ENCODE results near the gene SMCO1.
"Not testable (repeated sequence)": the region's sequence is repeated elsewhere in the genome, so short reads cannot be mapped to it uniquely, and the experiment has no call there.

SMCO1 gene

DNA sequence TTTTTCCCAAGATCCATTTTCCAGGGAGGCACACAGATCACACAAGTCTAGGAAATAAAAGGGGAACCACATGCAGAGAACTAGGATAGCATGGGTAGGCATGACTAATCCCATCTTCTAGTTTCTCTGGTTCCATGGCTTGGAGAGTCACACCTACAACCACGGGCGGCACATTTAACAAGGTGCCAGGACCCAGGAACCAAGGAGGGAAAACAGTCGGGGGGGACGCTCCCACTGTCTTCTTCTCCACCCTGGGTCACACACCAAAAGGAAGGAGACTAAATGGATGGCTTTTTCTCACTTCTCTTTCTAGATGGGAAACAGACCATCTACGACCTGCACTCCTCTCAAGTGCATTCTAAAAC lies 4.6 kb upstream of the SMCO1 start:
- DNase-seq = no peak

DNA sequence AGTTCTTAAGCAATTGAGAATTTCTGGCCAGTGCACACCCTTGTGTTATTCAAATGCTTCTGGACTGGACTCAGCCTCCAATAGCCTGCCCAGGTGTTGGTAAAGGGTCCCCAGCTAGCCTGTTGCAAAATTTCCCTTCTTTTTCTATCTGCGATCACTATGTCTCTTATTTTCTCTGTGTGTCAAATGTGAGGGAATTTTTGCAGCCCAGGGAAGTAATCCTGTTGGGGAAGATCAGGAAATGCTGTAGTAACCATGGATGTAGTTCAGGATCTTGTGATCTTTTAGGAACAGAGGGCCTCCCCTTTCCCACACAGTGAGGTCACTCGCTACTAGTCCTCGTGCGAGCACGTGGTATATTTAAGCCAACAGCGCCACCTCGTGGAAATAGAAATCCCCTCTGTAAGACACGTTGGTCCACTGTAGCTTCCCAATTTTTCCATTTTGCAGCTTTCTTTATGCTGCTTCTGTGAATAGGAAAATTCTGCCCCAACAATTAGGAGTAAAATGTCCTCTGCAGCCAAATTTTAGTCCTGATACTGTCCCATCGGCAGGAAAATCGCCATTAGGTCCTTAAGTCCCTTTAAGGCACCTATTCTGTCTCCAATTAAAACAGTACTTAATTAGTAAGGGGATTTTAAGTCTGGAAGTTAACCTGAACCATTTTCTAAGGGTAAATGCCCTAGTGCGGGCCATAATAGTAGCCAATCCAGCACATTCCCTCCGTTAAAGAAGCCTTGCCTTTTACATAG lies 4.0 kb upstream of the SMCO1 start:
- peak; percentile 50 for DNase-seq

- no peak for DNase-seq
Measured at GRCh38 chr3:196517919-196518318, 2.8 kb upstream of the SMCO1 start.

GRCh38 chr3:196517162-196517800 lies 2.1 kb upstream of the SMCO1 start:
- DNase-seq = no peak

DNA sequence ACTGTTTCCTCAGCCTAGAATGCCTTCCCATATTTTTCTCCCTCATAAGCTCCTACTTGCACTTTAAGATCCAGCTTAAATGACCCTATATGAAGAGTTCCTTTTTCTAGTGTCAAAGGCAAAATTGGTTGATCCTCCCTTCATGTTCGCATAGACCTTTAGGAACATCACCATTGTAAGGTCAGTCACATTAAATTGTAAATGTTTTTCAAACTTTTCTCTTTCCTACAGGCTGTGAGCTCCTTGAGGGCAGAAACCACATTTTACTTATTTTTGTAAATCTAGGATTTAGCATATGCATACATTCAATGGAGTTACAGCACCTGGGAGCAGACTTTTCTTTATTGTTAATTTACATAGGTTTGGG lies 813 bp downstream of the SMCO1 start:
- no peak for DNase-seq

- no peak for DNase-seq
Measured at GRCh38 chr3:196513697-196514349, 1.3 kb downstream of the SMCO1 start.

- not testable (repeated sequence) for DNase-seq
Measured at GRCh38 chr3:196511646-196512425, 3.3 kb downstream of the SMCO1 start.

GRCh38 chr3:196511108-196511507 lies 4.0 kb downstream of the SMCO1 start:
- DNase-seq = not testable (repeated sequence)

- no peak for DNase-seq
Measured at GRCh38 chr3:196506687-196507086, 8.5 kb downstream of the SMCO1 start.

GRCh38 chr3:196504556-196504955 lies 10.6 kb downstream of the SMCO1 start:
- no peak for DNase-seq

- not testable (repeated sequence) for DNase-seq
Measured at GRCh38 chr3:196504077-196504398, 11.1 kb downstream of the SMCO1 start.

DNA sequence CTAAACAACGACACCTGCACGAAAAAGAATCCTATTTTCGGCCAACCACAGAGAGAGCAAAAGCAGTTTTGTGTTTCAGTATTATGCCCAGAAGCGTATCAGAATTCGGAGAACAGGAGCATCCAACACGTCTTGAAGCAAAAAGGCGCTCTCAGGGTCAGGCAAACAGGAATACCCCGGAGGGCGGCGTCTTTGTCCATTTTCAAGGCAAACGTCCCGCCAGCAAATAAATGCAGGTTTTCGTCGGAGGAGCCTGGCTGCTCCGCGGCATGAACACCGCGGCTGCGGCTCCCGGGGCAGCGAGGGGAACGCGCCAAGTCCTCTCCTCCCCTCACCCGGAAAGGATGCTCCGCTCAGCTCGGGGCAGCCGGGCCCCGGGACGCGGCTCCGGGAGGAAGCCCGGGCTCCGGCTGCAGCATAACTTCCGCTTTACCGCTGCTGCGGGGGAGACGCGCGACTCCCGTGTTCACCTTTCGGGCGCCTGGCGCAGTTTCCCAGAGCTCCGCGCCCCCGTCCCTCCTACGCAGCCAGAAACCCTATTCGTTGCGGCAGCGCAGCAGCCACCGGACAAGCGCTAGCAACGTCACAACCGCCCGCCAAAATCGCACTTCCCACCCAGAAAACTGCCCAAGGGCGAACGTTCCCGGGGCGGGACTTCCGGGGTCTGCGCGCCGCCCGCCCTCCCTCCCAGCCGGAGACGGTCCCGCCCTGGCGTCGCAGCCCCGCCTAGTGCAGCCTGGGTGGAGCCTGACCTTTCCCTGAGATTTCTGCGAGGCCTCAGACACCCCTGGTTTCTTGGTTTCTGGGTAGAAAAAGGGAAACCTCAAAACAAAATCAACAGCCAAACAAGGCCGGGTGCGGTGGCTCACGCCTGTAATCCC lies 11.7 kb downstream of the SMCO1 start, which contains the start of gene RNF168:
Gene RNF168, minus strand, starts transcription at position 573 of the 881 bp plus-strand sequence. CDS start 595 bp downstream, outside the sequence.
- DNase-seq = peak; percentile 90

- DNase-seq = peak; percentile 50
Measured at GRCh38 chr3:196502775-196503195, 12.4 kb downstream of the SMCO1 start.

DNA sequence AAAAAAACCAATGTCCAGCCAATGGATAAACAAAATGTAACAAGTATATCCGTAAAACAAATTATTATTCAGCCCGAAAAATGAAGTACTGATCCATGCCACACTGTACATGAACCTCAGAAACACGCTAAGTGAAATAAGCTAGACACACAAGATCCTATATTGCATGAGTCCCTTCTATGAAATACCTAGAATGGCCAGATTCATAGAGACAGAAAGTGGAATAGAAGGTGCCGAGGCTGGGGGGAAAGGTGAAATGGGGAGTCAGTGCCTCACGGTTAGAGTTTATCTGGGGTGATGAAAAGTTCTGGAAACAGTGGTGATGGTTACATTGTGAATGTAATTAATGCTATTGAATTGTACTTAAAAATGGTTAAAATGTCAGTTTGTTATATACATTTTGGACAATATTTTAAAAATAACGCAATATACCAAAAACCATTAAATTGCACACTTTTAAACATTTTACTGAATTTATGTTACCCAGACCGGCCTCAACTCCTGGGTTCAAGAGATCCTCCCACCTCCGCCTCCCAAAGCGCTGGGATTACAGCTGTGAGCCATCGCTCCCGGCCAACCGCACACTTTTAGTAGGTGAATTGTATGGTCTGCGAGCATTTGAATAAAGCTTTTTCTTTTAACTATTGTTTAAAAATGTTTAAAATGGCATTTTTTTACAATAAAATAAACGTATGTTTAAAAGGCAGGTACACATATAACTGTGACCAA lies 13.7 kb downstream of the SMCO1 start:
- DNase-seq = no peak

GRCh38 chr3:196499807-196500524 lies 15.2 kb downstream of the SMCO1 start:
- peak; percentile 42 for DNase-seq

- DNase-seq = no peak
Measured at GRCh38 chr3:196499061-196499460, 16.1 kb downstream of the SMCO1 start.

DNA sequence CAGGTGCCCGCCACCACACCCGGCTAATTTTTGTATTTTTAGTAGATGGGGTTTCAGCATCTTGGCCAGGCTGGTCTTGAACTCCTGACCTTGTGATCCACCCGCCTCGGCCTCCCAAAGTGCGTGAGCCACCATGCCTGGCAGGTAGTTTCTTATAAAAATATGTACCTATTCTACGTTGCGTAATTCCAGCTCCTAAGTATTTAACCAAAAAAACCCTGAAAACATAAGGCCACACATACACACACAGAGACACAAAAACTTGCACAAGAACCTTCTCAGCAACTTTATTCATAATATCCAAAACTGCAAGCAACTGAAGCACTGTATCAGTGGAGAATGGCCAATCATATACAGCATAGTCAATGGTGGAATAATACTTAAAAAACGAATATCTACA lies 16.8 kb downstream of the SMCO1 start:
- DNase-seq = no peak

- DNase-seq = no peak
Measured at GRCh38 chr3:196496183-196496582, 19.0 kb downstream of the SMCO1 start.

- no peak for DNase-seq
Measured at GRCh38 chr3:196493292-196493691, 21.9 kb downstream of the SMCO1 start.

- DNase-seq = no peak
Measured at GRCh38 chr3:196492080-196492479, 23.1 kb downstream of the SMCO1 start.

- no peak for DNase-seq
Measured at GRCh38 chr3:196489747-196490146, 25.4 kb downstream of the SMCO1 start.
